Esophagus (tissue), 2 donors: ENCODE data around the gene CARD14. TPM values are rescaled to one million over a fixed set of nuclear protein-coding genes. Genes with fewer than 3 reads are reported as not detected.
A peak's percentile ranks its signal among the peaks of the same experiment; 100 is the strongest.
"Not testable (repeated sequence)": the region's sequence is repeated elsewhere in the genome, so short reads cannot be mapped to it uniquely, and the experiment has no call there.

Source experiments
- H3K27ac ChIP-seq, 2 donors: one replicate each; pipeline ENCODE4 v1.5.1; 2013; ENCODE audit warnings: low read depth in 2 of 2, mild to moderate bottlenecking in 2 of 2, inconsistent platforms in 1 of 2, low read length in 1 of 2, moderate library complexity in 1 of 2
- H3K27me3 ChIP-seq, 2 donors: one replicate each; pipeline ENCODE4 v1.6.1; 2013; ENCODE audit warnings: low read length in 2 of 2, control low read depth in 1 of 2, mild to moderate bottlenecking in 1 of 2; ENCODE audit not compliant: insufficient read depth in 2 of 2, control insufficient read depth in 1 of 2
- H3K36me3 ChIP-seq, 2 donors: one replicate each; pipeline ENCODE4 v1.6.1; 2013; ENCODE audit warnings: low read length in 1 of 2; ENCODE audit not compliant: control insufficient read depth in 2 of 2, insufficient read depth in 2 of 2
- H3K4me1 ChIP-seq, 2 donors: one replicate each; pipeline ENCODE4 v1.6.1; 2013; ENCODE audit warnings: low read length in 1 of 2; ENCODE audit not compliant: control insufficient read depth in 2 of 2, insufficient read depth in 2 of 2
- H3K4me3 ChIP-seq, 2 donors: one replicate each; pipeline ENCODE4 v1.5.1; 2013; ENCODE audit warnings: low read length in 2 of 2, mild to moderate bottlenecking in 2 of 2, low read depth in 1 of 2, moderate library complexity in 1 of 2
- H3K9me3 ChIP-seq, 2 donors: one replicate each; pipeline ENCODE4 v1.6.1; 2013; ENCODE audit warnings: mild to moderate bottlenecking in 2 of 2, low read depth in 1 of 2, low read length in 1 of 2, moderate library complexity in 1 of 2; ENCODE audit not compliant: control insufficient read depth in 2 of 2, insufficient read depth in 1 of 2
- WGBS, 2 donors: extraction: QIAGEN DNeasy Blood & Tissue Kit; methylation state at CpG; one replicate each; pipeline ENCODE4 v1.1.7; 2013; 5-methylcytosine and 5-hydroxymethylcytosine counted together
- polyA plus RNA-seq, 2 donors: library from polyadenylated mRNA; stranded (reverse); fragments of 200-250 nt; gene quantifications; one replicate each; pipeline ENCODE4 v1.2.3, GENCODE V29; 2013
- donor health status: healthy with polysubstance abuse.
- donor health status: Bipolar disorder and iron deficiency.

Gene CARD14
- polyA plus RNA-seq, 2 donors, result 25.7 to 28.0 TPM

GRCh38 chr17:80248894-80249710 is 79.3 kb downstream of the CARD14 start:
- WGBS, 2 donors, result 87% methylated on average over 26 of the region's 26 CpGs
- no peaks in the 10 kb centered on the region for H3K27me3 ChIP-seq
- no peaks in the 10 kb centered on the region for H3K9me3 ChIP-seq
- no peak overlapping the region for H3K4me3 ChIP-seq
- H3K27ac ChIP-seq, result no peak overlapping the region
- H3K4me1 ChIP-seq, result peaks cover 0 to 2% of the 10 kb centered on the region in 2 donors
- peaks cover 0 to 19% of the 10 kb centered on the region in 2 donors for H3K36me3 ChIP-seq

GRCh38 chr17:80251966-80252365 is 82.1 kb downstream of the CARD14 start:
- no peaks in the 10 kb centered on the region for H3K9me3 ChIP-seq

GRCh38 chr17:80252871-80253270 is 83.0 kb downstream of the CARD14 start:
- whole genome bisulfite sequencing, 2 donors, result 35 to 36% methylated on average over 13 of the region's 13 CpGs
- Histone ChIP-seq H3K27me3 (no peaks in the 10 kb centered on the region), H3K36me3 (peaks cover 0 to 3% of the 10 kb centered on the region in 2 donors), H3K4me1 (peaks cover 0 to 2% of the 10 kb centered on the region in 2 donors), H3K9me3 (no peaks in the 10 kb centered on the region), H3K4me3 (no peak overlapping the region), H3K27ac (no peak overlapping the region)

More at GRCh38 chr17:80251966-80252365, 82.1 kb downstream of the CARD14 start:
- H3K27ac ChIP-seq, result no peak overlapping the region
- peaks cover 0 to 2% of the 10 kb centered on the region in 2 donors for H3K4me1 ChIP-seq
- H3K4me3 ChIP-seq, result no peak overlapping the region
- no peaks in the 10 kb centered on the region for H3K27me3 ChIP-seq
- WGBS, 2 donors, result 92 to 93% methylated on average over 11 of the region's 11 CpGs
- H3K36me3 ChIP-seq, result peaks cover 0 to 3% of the 10 kb centered on the region in 2 donors

- Histone ChIP-seq H3K4me1 (peaks cover 0 to 2% of the 10 kb centered on the region in 2 donors), H3K9me3 (no peaks in the 10 kb centered on the region), H3K27me3 (no peaks in the 10 kb centered on the region), H3K4me3 (no peak overlapping the region), H3K36me3 (peaks cover 0 to 3% of the 10 kb centered on the region in 2 donors), H3K27ac (peak overlapping the region; percentile 37 to 60)
- 89 to 90% methylated on average over 21 of the region's 21 CpGs for WGBS, 2 donors
These were observed 84.0 kb downstream of the CARD14 start for GRCh38 chr17:80253631-80254395.

- Histone ChIP-seq H3K36me3 (no peaks in the 10 kb centered on the region), H3K4me3 (no peak overlapping the region), H3K27ac (peak overlapping the region; percentile 60 to 93), H3K27me3 (no peaks in the 10 kb centered on the region), H3K4me1 (peaks cover 0 to 3% of the 10 kb centered on the region in 2 donors), H3K9me3 (no peaks in the 10 kb centered on the region)
- 46 to 49% methylated on average over 13 of the region's 13 CpGs for WGBS, 2 donors
These were observed 84.8 kb downstream of the CARD14 start for GRCh38 chr17:80254396-80255251.

GRCh38 chr17:80256034-80256350 is 86.2 kb downstream of the CARD14 start:
- Histone ChIP-seq H3K36me3 (no peaks in the 10 kb centered on the region), H3K4me1 (peaks cover 0 to 5% of the 10 kb centered on the region in 2 donors), H3K9me3 (no peaks in the 10 kb centered on the region), H3K4me3 (no peak overlapping the region), H3K27me3 (no peaks in the 10 kb centered on the region), H3K27ac (no peak overlapping the region)
- WGBS, 2 donors, result 97 to 98% methylated on average over 5 of the region's 5 CpGs

- peaks cover 0 to 7% of the 10 kb centered on the region in 2 donors for H3K4me1 ChIP-seq
- no peaks in the 10 kb centered on the region for H3K27me3 ChIP-seq
- 70% methylated on average over 14 of the region's 14 CpGs for WGBS, 2 donors
- peak overlapping the region in 1 of 2 donors; percentile 21 for H3K27ac ChIP-seq
- H3K4me3 ChIP-seq, result no peak overlapping the region
- H3K36me3 ChIP-seq, result no peaks in the 10 kb centered on the region
- H3K9me3 ChIP-seq, result no peaks in the 10 kb centered on the region
These were observed 87.9 kb downstream of the CARD14 start for GRCh38 chr17:80257716-80258213.

- not testable (repeated sequence) for H3K9me3 ChIP-seq, H3K27me3 ChIP-seq, H3K36me3 ChIP-seq, H3K4me3 ChIP-seq
- peak overlapping the region in 1 of 2 donors; percentile 1 for H3K27ac ChIP-seq
- H3K4me1 ChIP-seq, result peaks cover 0 to 13% of the 10 kb centered on the region in 2 donors
- 79 to 85% methylated on average over 2 of the region's 2 CpGs for WGBS, 2 donors
These were observed 88.5 kb downstream of the CARD14 start for GRCh38 chr17:80258296-80258695.
